Esophagus squamous epithelium (tissue), 4 donors: Measurements from ENCODE around the gene TNNT1.

Experiments used
- POLR2A ChIP-seq, 4 donors: fragments of 450-650 bp; IDR thresholded peaks; one replicate each; pipeline ENCODE4 v1.6.1; 2017; ENCODE audit warnings: antibody characterized with exemption in 4 of 4, mild to moderate bottlenecking in 4 of 4, moderate library complexity in 3 of 4
- TF ChIP-seq, protein P1 (sequence below), 6 experiments: fragments of 450-650 bp in 4 of 6; fragments of 200-600 bp in 2 of 6; sonication (generic) in 2 of 6; IDR thresholded peaks; one replicate each; pipeline ENCODE4 v1.5.1; 2016 to 2019; ENCODE audit warnings: antibody characterized with exemption in 6 of 6, mild to moderate bottlenecking in 4 of 6, moderate library complexity in 4 of 6

DNA sequence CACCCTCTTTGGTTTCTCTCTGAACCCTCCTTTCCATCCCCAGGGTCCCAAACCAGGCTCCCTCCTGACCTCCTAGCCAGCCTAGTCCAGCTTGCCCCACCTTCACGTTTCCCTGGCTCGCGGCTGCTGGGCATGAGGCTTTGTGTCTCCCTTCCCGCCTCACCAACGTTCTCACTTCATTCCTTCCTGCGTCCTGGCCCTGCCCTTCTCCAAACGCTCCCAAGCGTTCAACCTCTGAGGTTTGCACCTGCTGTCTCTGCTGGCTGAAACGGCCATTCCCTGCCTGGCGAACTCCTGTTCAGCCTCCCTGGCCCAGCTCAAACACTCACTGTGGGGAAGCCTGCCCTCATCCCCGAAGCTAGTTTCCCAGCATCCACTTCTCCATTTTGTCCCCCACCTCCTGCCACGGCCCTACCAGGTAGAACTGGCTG is 61.0 kb downstream of the TNNT1 start:
- TF ChIP-seq, protein P1, sequence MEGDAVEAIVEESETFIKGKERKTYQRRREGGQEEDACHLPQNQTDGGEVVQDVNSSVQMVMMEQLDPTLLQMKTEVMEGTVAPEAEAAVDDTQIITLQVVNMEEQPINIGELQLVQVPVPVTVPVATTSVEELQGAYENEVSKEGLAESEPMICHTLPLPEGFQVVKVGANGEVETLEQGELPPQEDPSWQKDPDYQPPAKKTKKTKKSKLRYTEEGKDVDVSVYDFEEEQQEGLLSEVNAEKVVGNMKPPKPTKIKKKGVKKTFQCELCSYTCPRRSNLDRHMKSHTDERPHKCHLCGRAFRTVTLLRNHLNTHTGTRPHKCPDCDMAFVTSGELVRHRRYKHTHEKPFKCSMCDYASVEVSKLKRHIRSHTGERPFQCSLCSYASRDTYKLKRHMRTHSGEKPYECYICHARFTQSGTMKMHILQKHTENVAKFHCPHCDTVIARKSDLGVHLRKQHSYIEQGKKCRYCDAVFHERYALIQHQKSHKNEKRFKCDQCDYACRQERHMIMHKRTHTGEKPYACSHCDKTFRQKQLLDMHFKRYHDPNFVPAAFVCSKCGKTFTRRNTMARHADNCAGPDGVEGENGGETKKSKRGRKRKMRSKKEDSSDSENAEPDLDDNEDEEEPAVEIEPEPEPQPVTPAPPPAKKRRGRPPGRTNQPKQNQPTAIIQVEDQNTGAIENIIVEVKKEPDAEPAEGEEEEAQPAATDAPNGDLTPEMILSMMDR (IDR thresholded peaks at IDR 0.05), result no peak
- no peak for TF ChIP-seq POLR2A (IDR thresholded peaks at IDR 0.05)
